ENCODE measurements around the gene SPATA31D1.

The SPATA31D1 gene

GRCh38 chr9:82038897-82039296, 50.3 kb downstream of the SPATA31D1 start:
- no peak for TF ChIP-seq CTCF (IDR thresholded peaks at IDR 0.05)
- TF ChIP-seq ZFX (IDR thresholded peaks at IDR 0.05; ENCODE audit: borderline replicate concordance): no peak
- no peak overlapping the region for H3K27ac ChIP-seq

Data from 22Rv1 (cell line).